Measurements from ENCODE around the gene CD244. TPM values are rescaled to one million over a fixed set of nuclear protein-coding genes. Genes with fewer than 3 reads are reported as not detected.

Gene CD244
- total RNA-seq, 2 experiments from 2014 or later, result 0.28 to 0.37 TPM

Other genes starting within 250 kb of the CD244 start
- 10 to 100 TPM; 39.8 to 41.6 TPM for gene SLAMF1, start 215.8 kb downstream of the CD244 start, total RNA-seq
- 100 to 1,000 TPM; 376 to 385 TPM for gene CD48, start 151.1 kb downstream of the CD244 start, total RNA-seq
- gene SLAMF7, start 123.6 kb downstream of the CD244 start, total RNA-seq, result 100 to 1,000 TPM; 152 to 162 TPM
- 10 to 100 TPM; 28.3 to 29.0 TPM for gene LY9, start 66.7 kb downstream of the CD244 start, total RNA-seq
- not detected for gene ITLN1, start 22.3 kb upstream of the CD244 start, total RNA-seq
- not detected for gene ITLN2, start 91.9 kb upstream of the CD244 start, total RNA-seq
- 10 to 100 TPM; 12.8 to 13.4 TPM for gene F11R, start 158.3 kb upstream of the CD244 start, total RNA-seq
- 10 to 100 TPM; 44.8 to 45.7 TPM for gene TSTD1, start 176.1 kb upstream of the CD244 start, total RNA-seq
- 10 to 100 TPM; 57.0 to 62.0 TPM for gene USF1, start 183.1 kb upstream of the CD244 start, total RNA-seq
- gene ARHGAP30, start 207.0 kb upstream of the CD244 start, total RNA-seq, result 100 to 1,000 TPM; 146 to 157 TPM
- gene NECTIN4, start 226.7 kb upstream of the CD244 start, total RNA-seq, result under 1 TPM; 0.12 to 0.16 TPM
- under 1 TPM; 0.33 to 0.46 TPM for gene KLHDC9, start 235.5 kb upstream of the CD244 start, total RNA-seq